ENCODE results near the gene CLNK.

Gene CLNK

GRCh38 chr4:10713591-10713990, 29.0 kb upstream of the CLNK start:
- no peaks in the 10 kb centered on the region for H3K27me3 Mint-ChIP-seq
- H3K36me3 Mint-ChIP-seq = no peaks in the 10 kb centered on the region
- H3K4me1 Mint-ChIP-seq = no peaks in the 10 kb centered on the region
- H3K27ac Mint-ChIP-seq = no peak overlapping the region
- no peak overlapping the region for H3K4me3 Mint-ChIP-seq
- H3K9me3 Mint-ChIP-seq = no peaks in the 10 kb centered on the region

- H3K4me3 Mint-ChIP-seq = no peak overlapping the region
- H3K27me3 Mint-ChIP-seq = no peaks in the 10 kb centered on the region
- H3K36me3 Mint-ChIP-seq = no peaks in the 10 kb centered on the region
- no peaks in the 10 kb centered on the region for H3K9me3 Mint-ChIP-seq
- no peaks in the 10 kb centered on the region for H3K4me1 Mint-ChIP-seq
- no peak overlapping the region for H3K27ac Mint-ChIP-seq
These were observed 21.7 kb upstream of the CLNK start for GRCh38 chr4:10706236-10706635.

GRCh38 chr4:10704430-10704810, 19.9 kb upstream of the CLNK start:
- Mint-ChIP-seq H3K27ac (no peak overlapping the region), H3K4me1 (no peaks in the 10 kb centered on the region), H3K36me3 (no peaks in the 10 kb centered on the region), H3K4me3 (no peak overlapping the region), H3K27me3 (no peaks in the 10 kb centered on the region), H3K9me3 (no peaks in the 10 kb centered on the region)

DNA sequence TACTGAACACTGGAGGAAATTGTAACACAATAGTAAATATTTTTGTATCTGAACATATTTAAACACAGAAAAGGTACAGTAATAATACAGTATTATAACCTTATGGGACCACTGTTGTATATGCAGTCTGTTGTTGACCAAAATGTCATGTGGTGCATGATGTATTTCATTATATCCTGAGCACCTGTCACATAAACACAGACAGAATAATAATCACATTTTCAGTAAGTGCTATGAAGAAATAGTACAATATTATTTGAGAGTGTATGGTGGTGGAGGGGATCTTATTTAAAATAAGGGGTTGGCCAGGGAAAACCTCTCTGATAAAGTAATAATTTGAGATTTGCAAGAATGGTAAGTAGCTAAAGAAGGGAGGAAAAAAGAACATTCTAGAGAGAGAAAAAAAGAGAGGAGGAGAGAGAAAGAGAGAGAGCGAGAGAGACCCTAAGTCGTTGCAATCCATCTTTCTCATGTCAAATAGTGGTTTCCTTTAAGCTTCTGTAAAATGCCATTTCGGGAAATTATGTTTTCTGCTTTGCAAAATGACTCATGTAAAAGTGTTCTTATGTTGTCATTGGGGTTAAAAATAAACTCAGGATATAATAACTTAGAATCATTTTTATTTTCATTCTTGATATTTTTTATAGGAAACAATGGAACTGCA, 19.3 kb upstream of the CLNK start:
- H3K27me3 Mint-ChIP-seq = no peaks in the 10 kb centered on the region
- no peak overlapping the region for H3K27ac Mint-ChIP-seq
- no peaks in the 10 kb centered on the region for H3K9me3 Mint-ChIP-seq
- no peak overlapping the region for H3K4me3 Mint-ChIP-seq
- no peaks in the 10 kb centered on the region for H3K4me1 Mint-ChIP-seq
- H3K36me3 Mint-ChIP-seq = no peaks in the 10 kb centered on the region

GRCh38 chr4:10703156-10703555, 18.6 kb upstream of the CLNK start:
- Mint-ChIP-seq H3K4me3 (no peak overlapping the region), H3K4me1 (no peaks in the 10 kb centered on the region), H3K27me3 (no peaks in the 10 kb centered on the region), H3K9me3 (no peaks in the 10 kb centered on the region), H3K36me3 (no peaks in the 10 kb centered on the region), H3K27ac (no peak overlapping the region)

DNA sequence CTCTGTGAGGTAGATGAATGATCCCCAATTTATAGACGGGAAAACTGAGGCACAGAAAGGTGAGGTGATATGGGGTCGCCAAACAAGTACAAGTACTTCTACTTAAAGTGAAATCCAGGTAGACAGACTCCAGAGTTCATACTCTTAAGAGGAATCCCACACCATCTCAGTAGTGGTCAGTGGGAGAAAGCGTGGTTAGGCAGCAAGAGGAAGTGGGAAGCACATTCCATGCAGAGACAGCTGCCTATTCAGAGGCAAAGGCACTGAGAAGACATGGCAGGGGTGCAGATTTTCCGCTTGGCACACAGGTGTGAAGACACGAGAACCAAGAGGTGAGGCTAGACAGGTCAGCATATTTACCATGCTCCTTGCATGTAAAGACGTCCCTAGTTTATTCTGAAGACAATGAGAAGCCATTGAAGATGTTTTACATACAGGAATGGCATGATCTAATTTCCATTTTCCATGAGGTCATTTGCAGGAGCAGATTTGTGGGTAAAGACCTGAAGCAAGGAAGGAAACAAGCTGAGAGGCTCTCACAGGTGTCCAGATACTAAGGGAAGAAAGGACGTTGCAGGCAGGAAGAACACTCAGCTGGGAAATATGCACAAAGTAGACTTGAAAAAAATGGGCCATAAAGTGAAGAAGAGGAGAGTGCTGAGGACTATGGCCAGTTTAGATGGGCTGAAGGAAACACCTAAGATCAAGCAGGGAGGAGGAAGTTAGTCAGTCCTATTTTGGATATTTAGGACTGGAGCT, 17.3 kb upstream of the CLNK start:
- H3K36me3 Mint-ChIP-seq = no peaks in the 10 kb centered on the region
- no peak overlapping the region for H3K4me3 Mint-ChIP-seq
- no peak overlapping the region for H3K27ac Mint-ChIP-seq
- no peaks in the 10 kb centered on the region for H3K4me1 Mint-ChIP-seq
- no peaks in the 10 kb centered on the region for H3K9me3 Mint-ChIP-seq
- no peaks in the 10 kb centered on the region for H3K27me3 Mint-ChIP-seq

DNA sequence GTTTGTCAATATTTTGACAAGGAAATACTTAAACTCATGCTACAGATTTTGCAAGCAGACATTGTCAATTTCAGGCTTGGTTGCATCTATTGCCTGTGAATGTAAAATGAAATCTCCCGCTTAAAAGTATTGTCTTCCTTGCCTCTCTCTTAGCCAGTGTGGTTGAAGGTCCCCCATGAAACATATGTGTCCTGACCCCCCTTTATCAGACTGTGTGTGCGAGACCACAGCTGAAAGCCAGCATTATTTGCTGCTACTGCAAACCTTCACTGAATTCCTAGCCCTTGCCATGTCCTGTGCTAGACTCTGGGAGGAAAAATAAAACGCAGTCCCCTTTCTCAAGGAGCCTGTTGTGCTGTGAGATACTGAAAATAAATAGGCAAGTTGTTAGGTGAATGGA, 16.6 kb upstream of the CLNK start:
- Mint-ChIP-seq H3K27ac (no peak overlapping the region), H3K4me3 (no peak overlapping the region)

DNA sequence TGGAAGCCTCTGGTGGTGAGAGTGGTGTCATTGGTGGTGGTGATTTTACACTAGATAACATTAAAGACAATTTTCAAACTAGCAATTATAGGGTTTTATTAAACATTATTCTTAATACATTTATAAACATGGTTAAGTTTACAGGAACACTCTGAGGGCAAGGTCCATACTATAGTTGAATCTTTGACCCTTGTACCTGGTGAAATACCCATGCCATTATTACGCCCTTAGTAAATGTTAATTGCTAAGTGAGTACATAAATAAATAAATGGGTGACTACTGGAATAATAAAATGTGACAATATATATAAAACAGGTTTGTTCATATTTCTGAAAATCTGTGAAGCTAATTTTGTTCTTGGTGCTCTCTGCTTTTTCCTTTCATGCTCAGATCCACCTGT, 13.6 kb upstream of the CLNK start:
- Mint-ChIP-seq H3K36me3 (no peaks in the 10 kb centered on the region), H3K27ac (no peak overlapping the region), H3K4me1 (no peaks in the 10 kb centered on the region), H3K9me3 (no peaks in the 10 kb centered on the region), H3K4me3 (no peak overlapping the region), H3K27me3 (no peaks in the 10 kb centered on the region)

More for the DNA sequence above, 16.6 kb upstream of the CLNK start:
- Mint-ChIP-seq H3K27me3 (no peaks in the 10 kb centered on the region), H3K9me3 (no peaks in the 10 kb centered on the region), H3K4me1 (no peaks in the 10 kb centered on the region), H3K36me3 (no peaks in the 10 kb centered on the region)

- H3K9me3 Mint-ChIP-seq = no peaks in the 10 kb centered on the region
- no peaks in the 10 kb centered on the region for H3K4me1 Mint-ChIP-seq
- H3K27ac Mint-ChIP-seq = no peak overlapping the region
These were observed 12.5 kb upstream of the CLNK start for GRCh38 chr4:10697086-10697485.

GRCh38 chr4:10696253-10696652, 11.7 kb upstream of the CLNK start:
- Mint-ChIP-seq H3K9me3 (no peaks in the 10 kb centered on the region), H3K4me3 (no peak overlapping the region), H3K36me3 (no peaks in the 10 kb centered on the region), H3K27me3 (no peaks in the 10 kb centered on the region), H3K27ac (no peak overlapping the region), H3K4me1 (no peaks in the 10 kb centered on the region)

More at GRCh38 chr4:10697086-10697485, 12.5 kb upstream of the CLNK start:
- Mint-ChIP-seq H3K27me3 (no peaks in the 10 kb centered on the region), H3K4me3 (no peak overlapping the region), H3K36me3 (no peaks in the 10 kb centered on the region)

DNA sequence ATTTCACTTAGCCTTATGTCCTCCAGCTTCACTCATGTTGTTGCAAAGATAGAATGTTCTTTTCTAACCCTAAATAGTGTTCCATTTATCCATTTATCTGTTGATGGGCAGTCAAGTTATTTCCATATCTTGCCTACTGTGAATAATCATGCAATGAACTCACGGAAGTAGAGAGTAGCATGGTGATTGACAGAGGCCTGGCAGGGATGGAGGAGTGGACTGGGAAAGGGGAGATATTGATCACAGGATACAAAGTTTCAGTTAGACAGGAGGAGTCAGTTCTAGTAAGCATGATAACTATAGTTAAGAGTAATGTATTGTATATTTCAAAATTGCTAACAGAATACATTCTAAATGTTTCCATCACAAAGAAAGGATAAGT, 10.3 kb upstream of the CLNK start:
- H3K36me3 Mint-ChIP-seq = no peaks in the 10 kb centered on the region
- no peaks in the 10 kb centered on the region for H3K4me1 Mint-ChIP-seq
- no peak overlapping the region for H3K27ac Mint-ChIP-seq
- no peaks in the 10 kb centered on the region for H3K27me3 Mint-ChIP-seq
- no peak overlapping the region for H3K4me3 Mint-ChIP-seq
- no peaks in the 10 kb centered on the region for H3K9me3 Mint-ChIP-seq

GRCh38 chr4:10694151-10694827, 9.7 kb upstream of the CLNK start:
- no peaks in the 10 kb centered on the region for H3K4me1 Mint-ChIP-seq
- H3K4me3 Mint-ChIP-seq = no peak overlapping the region
- no peaks in the 10 kb centered on the region for H3K9me3 Mint-ChIP-seq
- no peak overlapping the region for H3K27ac Mint-ChIP-seq
- H3K27me3 Mint-ChIP-seq = no peaks in the 10 kb centered on the region
- no peaks in the 10 kb centered on the region for H3K36me3 Mint-ChIP-seq

DNA sequence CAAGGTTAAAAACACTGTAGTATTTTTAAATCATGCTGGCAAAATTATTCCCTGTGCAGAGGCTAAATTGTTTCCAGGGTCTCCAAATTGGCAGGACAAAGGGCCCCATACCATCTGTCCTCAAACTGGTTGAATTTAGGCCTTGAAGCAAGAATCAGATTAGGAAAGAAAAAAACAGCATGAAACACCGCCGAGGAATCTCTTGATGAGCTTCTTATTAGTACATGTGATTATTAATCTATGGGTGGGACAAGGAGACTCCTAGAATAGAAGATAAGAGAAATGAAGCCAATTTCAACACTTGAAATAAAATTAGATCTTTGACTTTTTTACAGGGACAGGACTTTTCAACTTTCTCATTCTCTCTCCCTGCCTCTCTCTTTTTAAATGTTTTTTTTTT, 7.1 kb upstream of the CLNK start:
- no peaks in the 10 kb centered on the region for H3K36me3 Mint-ChIP-seq
- H3K9me3 Mint-ChIP-seq = no peaks in the 10 kb centered on the region
- no peaks in the 10 kb centered on the region for H3K4me1 Mint-ChIP-seq
- H3K27me3 Mint-ChIP-seq = no peaks in the 10 kb centered on the region
- H3K27ac Mint-ChIP-seq = no peak overlapping the region
- no peak overlapping the region for H3K4me3 Mint-ChIP-seq

- H3K27me3 Mint-ChIP-seq = no peaks in the 10 kb centered on the region
- H3K9me3 Mint-ChIP-seq = no peaks in the 10 kb centered on the region
- H3K36me3 Mint-ChIP-seq = no peaks in the 10 kb centered on the region
- no peak overlapping the region for H3K4me3 Mint-ChIP-seq
- peak overlapping the region; percentile 14 for H3K27ac Mint-ChIP-seq
- no peaks in the 10 kb centered on the region for H3K4me1 Mint-ChIP-seq
These were observed 5.8 kb upstream of the CLNK start for GRCh38 chr4:10690185-10690907.

- Mint-ChIP-seq H3K27me3 (no peaks in the 10 kb centered on the region), H3K4me3 (no peak overlapping the region), H3K9me3 (no peaks in the 10 kb centered on the region), H3K27ac (no peak overlapping the region), H3K36me3 (no peaks in the 10 kb centered on the region), H3K4me1 (no peaks in the 10 kb centered on the region)
These were observed 4.3 kb upstream of the CLNK start for GRCh38 chr4:10688846-10689245.

DNA sequence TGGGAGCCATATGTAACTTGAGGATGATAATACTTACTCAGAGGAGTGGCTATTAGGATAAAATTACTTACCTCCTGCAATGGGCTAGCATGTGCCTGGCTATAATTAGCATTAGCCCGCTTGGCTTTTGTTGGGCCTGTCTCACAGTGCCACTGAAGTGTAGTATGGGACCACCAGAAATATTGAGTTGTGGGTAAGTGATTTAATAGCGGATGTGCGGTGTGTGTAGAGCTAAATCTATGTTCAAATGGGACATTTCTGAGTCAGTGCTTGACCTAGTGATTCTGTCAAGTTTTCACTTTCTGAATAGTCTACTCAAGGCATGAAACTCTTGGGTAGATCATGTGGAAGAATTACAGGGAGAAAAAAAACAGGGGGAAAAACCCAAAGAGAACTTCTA, 3.5 kb upstream of the CLNK start:
- H3K4me3 Mint-ChIP-seq = no peak overlapping the region

More for the DNA sequence above, 3.5 kb upstream of the CLNK start:
- H3K4me1 Mint-ChIP-seq = no peaks in the 10 kb centered on the region
- H3K36me3 Mint-ChIP-seq = no peaks in the 10 kb centered on the region
- no peak overlapping the region for H3K27ac Mint-ChIP-seq
- no peaks in the 10 kb centered on the region for H3K27me3 Mint-ChIP-seq
- H3K9me3 Mint-ChIP-seq = no peaks in the 10 kb centered on the region

Data from activated naive CD4-positive, alpha-beta T cell treated with anti-CD3 and anti-CD28 coated beads, Interleukin-2, amount 50 U/mL, for 24 hours (primary cell).